HG02610 (cell line): ENCODE data around the gene ZNF503.

Experiments used
- ATAC-seq: cut with Tn5 transposase; IDR thresholded peaks from one replicate; pipeline ENCODE4 v1.9.1; 2021; ENCODE audit warnings: mild to moderate bottlenecking, moderate library complexity; ENCODE audit not compliant: unreplicated experiment

ZNF503 gene

DNA sequence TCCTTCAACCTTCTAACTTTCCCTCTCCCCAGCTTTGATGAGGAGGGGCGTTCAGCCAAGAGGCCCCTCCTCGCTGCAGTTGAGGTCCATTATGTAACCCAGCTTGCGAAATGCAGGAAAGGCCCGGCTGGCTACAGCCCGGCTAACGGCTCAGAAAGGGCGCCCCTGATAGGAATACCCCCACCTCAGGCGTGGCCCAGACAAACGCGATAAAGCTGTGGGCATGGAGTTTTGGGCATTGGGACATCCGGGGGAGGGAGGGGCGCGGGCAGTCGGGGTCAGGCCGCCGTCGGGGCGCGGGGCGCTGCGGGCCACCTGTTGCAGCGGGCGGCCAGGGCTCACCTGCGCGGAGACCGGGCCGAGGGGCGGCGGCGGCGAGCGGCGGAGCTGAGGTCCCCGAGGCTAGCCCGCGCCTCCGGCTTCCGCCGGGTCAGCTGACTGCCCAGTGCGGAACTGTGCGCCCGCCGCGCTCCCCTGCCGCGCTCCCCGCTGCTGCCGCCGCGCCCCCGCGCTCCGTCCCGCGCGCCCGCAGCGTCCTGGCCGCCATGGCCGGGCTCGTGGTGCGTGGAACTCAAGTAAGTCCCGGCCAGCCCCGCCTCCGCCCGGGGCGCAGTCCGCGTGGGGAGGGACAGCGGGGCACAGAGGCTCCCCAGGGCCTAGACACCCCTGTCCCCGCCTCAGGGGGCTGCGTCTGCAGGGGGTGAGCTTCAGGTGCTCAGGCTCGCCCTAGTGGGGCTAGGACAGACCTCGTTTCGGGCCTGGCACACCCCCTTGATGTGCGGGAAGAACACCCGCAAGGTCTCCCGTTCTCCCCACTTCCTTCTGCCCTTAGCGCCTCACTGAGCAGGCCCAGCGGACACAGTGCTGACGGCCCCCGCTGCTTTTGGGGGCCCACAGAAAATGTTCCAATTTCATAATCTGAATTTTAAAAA is 29.9 kb upstream of the ZNF503 start, which contains the start of gene LRMDA:
LRMDA (plus strand) TSS at position 445 of the 932 bp plus-strand sequence.
- ATAC-seq: no peak

DNA sequence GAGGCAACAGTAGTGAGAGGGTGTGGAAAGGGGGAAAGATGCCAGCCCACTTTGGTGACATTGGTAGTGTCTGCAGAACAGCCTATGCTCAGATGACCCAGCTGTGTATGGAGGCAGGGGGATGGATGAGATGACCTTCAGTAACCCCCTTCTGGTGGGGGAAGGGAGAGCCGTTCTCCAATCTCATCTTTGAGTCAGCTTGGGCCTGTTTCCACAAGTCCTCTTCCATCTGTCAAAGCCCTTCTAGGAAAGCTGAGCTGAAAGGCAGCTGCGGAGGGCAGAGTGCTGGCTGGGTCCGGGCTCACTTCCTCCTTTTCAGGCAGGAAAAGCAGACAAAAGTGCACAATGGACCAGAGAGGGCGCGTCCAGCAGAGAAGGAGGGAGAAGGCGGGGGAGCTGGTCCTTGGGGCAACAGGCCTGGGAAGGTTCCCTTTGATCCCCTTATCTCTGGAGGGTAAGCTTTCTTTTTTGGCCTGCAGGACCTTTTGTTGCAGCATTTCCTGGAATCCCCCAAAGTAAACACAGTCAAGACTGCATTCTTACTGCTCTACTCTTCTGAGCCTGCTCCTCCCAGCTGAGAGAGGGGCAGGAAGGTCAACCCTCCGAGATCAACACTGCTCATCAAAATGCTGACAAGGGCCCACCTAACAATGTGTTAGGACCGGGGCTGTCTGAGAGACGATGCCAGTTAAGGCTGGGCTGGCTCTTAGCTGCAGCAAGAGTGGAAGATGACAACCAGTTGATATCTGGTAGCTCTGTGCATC is 28.6 kb upstream of the ZNF503 start:
- ATAC-seq: no peak

- ATAC-seq: no peak
Measured at GRCh38 chr10:75429159-75429827, 27.7 kb upstream of the ZNF503 start.

- no peak for ATAC-seq
Measured at GRCh38 chr10:75428434-75429158, 27.0 kb upstream of the ZNF503 start.

DNA sequence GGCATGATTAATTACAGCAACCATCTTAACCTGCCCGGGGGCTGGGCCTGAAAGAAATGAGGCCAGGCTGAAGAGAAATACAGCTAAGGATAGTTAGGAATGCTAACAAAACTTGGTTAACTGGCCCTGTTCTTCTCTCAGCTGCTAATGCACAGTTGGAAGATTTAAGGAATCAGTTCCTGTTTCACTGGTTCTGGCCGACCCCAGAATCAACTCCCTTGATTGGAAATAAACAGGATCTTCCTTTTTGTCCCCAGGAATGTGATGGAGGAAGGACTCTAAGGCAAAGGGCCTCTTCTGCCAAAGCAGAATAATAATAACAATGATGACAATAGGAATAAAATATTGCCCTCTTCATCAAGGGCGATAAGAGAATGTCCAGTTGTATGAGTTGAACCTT is 26.4 kb upstream of the ZNF503 start:
- no peak for ATAC-seq

DNA sequence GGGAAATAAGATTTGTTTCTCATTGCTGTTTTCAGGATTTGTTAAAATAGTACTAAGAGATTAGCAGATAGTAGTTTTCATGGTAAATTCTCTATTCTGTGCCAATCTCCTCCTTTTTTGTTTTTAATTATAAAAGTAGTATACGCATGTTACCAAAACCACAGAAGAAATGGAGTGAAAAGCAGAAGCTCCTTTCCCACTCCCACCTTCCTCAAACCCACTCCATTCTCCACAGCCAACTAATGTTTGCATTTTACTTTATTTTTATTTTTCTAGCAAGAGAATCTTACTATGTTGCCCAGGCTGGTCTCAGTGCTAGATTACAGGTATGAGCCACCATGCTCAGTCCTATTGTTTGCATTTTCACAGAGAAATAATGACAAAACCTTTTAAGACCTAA is 25.3 kb upstream of the ZNF503 start:
- no peak for ATAC-seq

- ATAC-seq: no peak
Measured at GRCh38 chr10:75425291-75426079, 23.9 kb upstream of the ZNF503 start.

GRCh38 chr10:75424571-75424970 is 23.0 kb upstream of the ZNF503 start:
- ATAC-seq: no peak

GRCh38 chr10:75422913-75423312 is 21.3 kb upstream of the ZNF503 start:
- ATAC-seq: no peak

DNA sequence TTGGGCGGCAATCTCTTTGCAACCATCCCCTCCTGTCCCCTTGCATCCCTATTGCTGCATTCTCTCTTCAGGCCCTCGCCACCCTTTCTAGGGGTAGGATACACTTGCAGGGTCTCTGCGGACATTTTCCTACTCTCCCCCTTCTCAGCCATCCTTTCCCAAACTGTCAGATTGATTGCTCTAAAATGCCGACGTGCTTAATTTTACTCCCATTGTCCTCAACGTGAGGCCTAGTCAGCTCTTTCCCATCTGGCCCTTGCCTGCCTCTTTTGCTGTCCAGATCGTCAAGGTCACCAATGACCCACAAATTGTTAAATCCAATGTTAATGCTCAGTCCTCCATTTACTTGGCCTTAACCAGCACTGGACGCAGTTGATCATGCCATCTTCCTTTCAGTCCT is 17.1 kb upstream of the ZNF503 start:
- no peak for ATAC-seq

GRCh38 chr10:75418293-75418692 is 16.7 kb upstream of the ZNF503 start:
- ATAC-seq: no peak

GRCh38 chr10:75417522-75417927 is 16.0 kb upstream of the ZNF503 start:
- no peak for ATAC-seq

DNA sequence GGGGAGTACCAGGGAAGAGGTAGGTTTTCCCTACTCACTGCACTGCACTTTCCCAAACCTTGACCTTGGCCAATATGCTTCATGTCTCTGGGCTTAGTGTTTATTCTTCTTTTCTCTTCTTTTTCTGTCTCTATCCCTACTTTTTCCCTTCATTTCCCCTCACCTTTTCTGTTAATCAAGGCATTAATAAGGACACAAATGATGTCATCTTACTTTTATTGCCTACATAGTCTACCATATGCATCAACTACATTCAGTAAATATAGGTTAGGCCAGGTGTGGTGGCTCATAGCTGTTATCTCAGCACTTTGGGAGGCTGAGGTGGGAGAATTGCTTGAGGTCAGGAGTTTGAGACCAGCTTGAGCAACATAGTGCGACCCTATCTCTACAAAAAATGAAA is 13.0 kb upstream of the ZNF503 start:
- no peak for ATAC-seq

GRCh38 chr10:75410132-75411005 is 8.8 kb upstream of the ZNF503 start:
- no peak for ATAC-seq

DNA sequence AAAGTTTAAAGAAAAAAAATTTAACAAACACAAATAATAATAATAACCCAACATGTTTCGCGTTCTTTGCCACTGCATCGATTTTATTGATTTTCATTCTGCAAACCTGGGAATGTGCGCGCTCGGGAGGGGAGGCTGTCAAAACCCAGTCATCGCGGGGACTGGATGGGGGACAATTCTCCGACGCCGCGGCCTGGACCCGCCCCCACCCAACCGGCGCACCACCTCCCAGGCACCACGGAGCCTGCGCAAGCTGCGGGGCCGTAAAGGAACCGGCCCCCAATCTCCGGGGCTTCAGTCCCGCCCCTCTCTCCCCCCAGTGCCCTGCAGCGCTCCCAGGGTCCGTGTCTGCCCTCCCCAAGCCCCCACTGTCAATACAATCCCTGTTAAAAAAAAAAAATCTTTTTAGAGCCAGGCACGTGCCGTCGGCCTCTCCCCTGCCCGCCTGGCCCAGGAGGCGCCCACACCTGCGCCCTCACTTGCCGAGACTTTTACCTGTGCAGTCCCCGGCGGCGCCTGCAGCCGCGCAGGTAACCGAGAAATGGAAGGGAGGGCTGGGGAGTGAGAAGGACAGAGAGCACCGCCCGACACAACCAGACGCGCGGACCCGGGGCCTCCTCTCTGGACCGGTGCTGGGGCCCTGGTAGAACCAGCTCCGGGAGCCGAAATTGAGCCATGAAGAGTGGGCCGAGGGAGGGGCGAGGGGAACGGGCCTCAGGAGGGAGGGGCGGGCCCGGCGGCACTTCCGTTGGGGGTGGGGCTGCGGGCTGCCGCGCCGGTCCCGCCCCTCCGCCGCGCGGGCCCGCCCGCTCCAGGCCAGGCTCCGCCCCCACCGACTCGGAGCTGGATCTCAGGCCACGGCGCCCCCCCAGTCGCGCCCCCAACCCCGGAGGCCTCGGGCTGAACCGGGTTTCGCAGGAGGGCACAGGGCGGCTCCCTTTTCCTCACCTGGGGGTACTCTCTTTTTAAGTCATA is 7.6 kb upstream of the ZNF503 start:
- peak; percentile 41 for ATAC-seq

- no peak for ATAC-seq
Measured at GRCh38 chr10:75408509-75408875, 6.9 kb upstream of the ZNF503 start.

DNA sequence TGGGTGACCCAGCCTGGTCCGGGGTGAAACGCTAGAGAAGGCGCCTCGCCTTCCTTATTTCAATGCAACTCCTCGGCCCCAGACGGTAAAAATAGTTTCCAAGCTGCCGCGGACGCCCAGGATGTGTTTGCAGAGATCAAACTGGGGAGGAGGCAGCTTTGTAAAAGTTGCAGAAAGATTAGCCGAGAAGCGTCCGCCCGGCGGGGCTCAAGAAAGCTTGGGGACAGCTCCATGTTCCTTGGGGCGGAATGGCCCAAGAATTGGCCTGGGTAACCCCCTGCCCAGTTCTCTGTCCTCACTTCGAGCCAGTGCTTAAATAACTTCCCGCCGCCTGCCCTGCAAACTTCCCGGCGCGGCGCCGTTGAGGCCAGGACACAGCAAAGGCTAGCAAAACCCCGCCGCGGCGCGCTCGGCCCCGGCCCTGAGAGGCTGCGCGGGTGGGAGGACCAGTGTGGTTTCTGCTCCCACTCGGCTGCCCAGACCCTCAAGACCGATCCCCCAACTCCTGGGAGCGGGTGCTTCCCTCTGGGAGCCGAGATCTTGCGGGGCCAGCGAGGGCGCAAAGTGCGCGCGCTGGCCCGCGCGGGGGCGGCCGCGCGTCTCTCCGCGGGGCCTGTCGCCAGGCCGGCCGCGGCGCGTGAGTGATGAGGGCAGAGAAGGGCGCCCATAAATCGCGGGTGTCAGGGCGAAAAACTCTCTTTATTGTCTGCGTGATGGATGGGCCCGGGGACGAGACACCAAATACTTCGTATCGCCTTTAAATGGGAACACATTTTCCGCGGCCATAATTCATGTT is 6.3 kb upstream of the ZNF503 start:
- ATAC-seq: no peak
